SK-N-MC (cell line): Measurements from ENCODE around the gene ITGB5.
"Not testable (repeated sequence)": the region's sequence is repeated elsewhere in the genome, so short reads cannot be mapped to it uniquely, and the experiment has no call there.

Experiments used
- EZH2 ChIP-seq: fragments of 200-600 bp; sonication (generic); IDR thresholded peaks from one replicate; pipeline ENCODE4 v1.6.1; 2017; ENCODE audit warnings: antibody characterized with exemption
- POLR2AphosphoS5 ChIP-seq: IDR thresholded peaks from 2 replicates; pipeline ENCODE4 v1.6.1; 2012; ENCODE audit warnings: mild to moderate bottlenecking, low read depth, low read length, borderline replicate concordance

- TF ChIP-seq EZH2, POLR2AphosphoS5: not testable (repeated sequence)
Measured at GRCh38 chr3:124789103-124789502, 98.1 kb downstream of the ITGB5 start.
